Caco-2 (cell line): ENCODE data around the gene HDHD2. TPM values are rescaled to one million over a fixed set of nuclear protein-coding genes. Genes with fewer than 3 reads are reported as not detected.

ENCODE experiments used
- BruUV-seq: library from RNA; stranded (reverse); fragments of 400-500 nt; replicated peaks from 2 replicates; lab custom pipeline; 2021; lab: Mats Ljungman, UMichigan
- CTCF ChIA-PET: fragments of 300-600 bp; sonication (Branson Sonifier 250); formaldehyde crosslinking; loops from one replicate; lab custom pipeline; 2022; ENCODE audit warnings: antibody characterized with exemption; lab: Charles Lee
- POLR2A ChIA-PET: fragments of 300-600 bp; sonication (Branson Sonifier 250); formaldehyde crosslinking; loops from one replicate; lab custom pipeline; 2022; ENCODE audit warnings: antibody characterized with exemption; lab: Charles Lee
- DNase-seq, 2 experiments: peaks; one replicate each; pipeline versions ENCODE4 v3.0.0 to v3.0.0-alpha.2; 2020 to 2022
- H3K27me3 ChIP-seq: replicated peaks from 2 replicates; pipeline ENCODE4 v1.6.0; 2011; ENCODE audit warnings: low read length; ENCODE audit not compliant: control insufficient read depth, insufficient read depth
- H3K36me3 ChIP-seq: 2 replicates; pipeline ENCODE4 v1.5.1; 2011; ENCODE audit warnings: low read length; ENCODE audit not compliant: control insufficient read depth, insufficient read depth
- H3K4me1 ChIP-seq: fragments of 250-450 bp; sonication (Bioruptor Pico); 2 replicates; pipeline ENCODE4 v1.5.1; 2020; ENCODE audit warnings: mild to moderate bottlenecking
- H3K4me3 ChIP-seq: 2 replicates; pipeline ENCODE4 v1.5.1; 2011; ENCODE audit warnings: low read depth, mild to moderate bottlenecking, control low read depth, low read length
- H3K9me3 ChIP-seq: fragments of 250-450 bp; sonication (Bioruptor Pico); 2 replicates; pipeline ENCODE4 v1.5.1; 2020; ENCODE audit warnings: mild to moderate bottlenecking, moderate library complexity
- H3K27ac Mint-ChIP-seq: one replicate; pipeline ENCODE4 v1.8.0; 2022; ENCODE audit warnings: mixed read lengths; ENCODE audit not compliant: unreplicated experiment
- H3K27me3 Mint-ChIP-seq: one replicate; pipeline ENCODE4 v1.8.0; 2022; ENCODE audit warnings: mixed read lengths; ENCODE audit not compliant: insufficient read depth, unreplicated experiment
- H3K36me3 Mint-ChIP-seq: one replicate; pipeline ENCODE4 v1.8.0; 2022; ENCODE audit warnings: mild to moderate bottlenecking, mixed read lengths; ENCODE audit not compliant: insufficient read depth, unreplicated experiment
- H3K4me1 Mint-ChIP-seq: one replicate; pipeline ENCODE4 v1.8.0; 2022; ENCODE audit warnings: low read depth, mixed read lengths; ENCODE audit not compliant: unreplicated experiment
- H3K4me3 Mint-ChIP-seq: one replicate; pipeline ENCODE4 v1.8.0; 2022; ENCODE audit warnings: mild to moderate bottlenecking, moderate library complexity, mixed read lengths; ENCODE audit not compliant: unreplicated experiment
- H3K9me3 Mint-ChIP-seq: one replicate; pipeline ENCODE4 v1.8.0; 2022; ENCODE audit warnings: mixed read lengths; ENCODE audit not compliant: unreplicated experiment
- CTCF ChIP-seq, 2 experiments: fragments of 200-600 bp in 1 of 2; IDR thresholded peaks; 1 replicate in 1 of 2; 2 replicates in 1 of 2; pipeline versions ENCODE4 v1.5.1 to v1.8.0; 2011 to 2022; ENCODE audit warnings: antibody characterized with exemption in 1 of 2, control low read depth in 1 of 2, inconsistent platforms in 1 of 2, low read depth in 1 of 2, low read length in 1 of 2, mild to moderate bottlenecking in 1 of 2, moderate library complexity in 1 of 2; ENCODE audit not compliant: insufficient read depth in 1 of 2, severe bottlenecking in 1 of 2, unreplicated experiment in 1 of 2
- intact Hi-C: fragments of 100-400 bp; cut with micrococcal nuclease; formaldehyde crosslinking; loops from one replicate; pipeline ENCODE4 v1.10.0; 2022; ENCODE audit not compliant: unreplicated experiment
- total RNA-seq: library from RNA; stranded (reverse); gene quantifications from 2 replicates; pipeline ENCODE4 v1.2.3, GENCODE V29; 2022

HDHD2 gene
- total RNA-seq, 1 experiment from 2014 or later: 14.7 TPM

GRCh38 chr18:47115205-47115604, 35.1 kb downstream of the HDHD2 start:
- H3K4me1 Mint-ChIP-seq: no peaks in the 10 kb centered on the region
- CTCF ChIA-PET: no interaction called here
- POLR2A ChIA-PET: no interaction called here

GRCh38 chr18:47113796-47114540, 36.3 kb downstream of the HDHD2 start:
- Mint-ChIP-seq H3K36me3 (no peaks in the 10 kb centered on the region), H3K27me3 (no peaks in the 10 kb centered on the region), H3K4me3 (no peak overlapping the region), H3K27ac (no peak overlapping the region), H3K4me1 (no peaks in the 10 kb centered on the region), H3K9me3 (no peaks in the 10 kb centered on the region)
- no peaks in the 10 kb centered on the region for H3K9me3 ChIP-seq
- intact Hi-C loops: no loop called here
- no peaks in the 10 kb centered on the region for H3K4me1 ChIP-seq
- TF ChIP-seq CTCF (IDR thresholded peaks at IDR 0.05; ENCODE audit: insufficient read depth in 1 of 2, low read depth in 1 of 2, low read length in 1 of 2, severe bottlenecking in 1 of 2, unreplicated experiment in 1 of 2): no peak
- no peak overlapping the region for H3K4me3 ChIP-seq
- no TSS peak for BruUV-seq
- H3K36me3 ChIP-seq: no peaks in the 10 kb centered on the region
- H3K27me3 ChIP-seq: no peaks in the 10 kb centered on the region
- POLR2A ChIA-PET: no interaction called here
- no peak for DNase-seq
- CTCF ChIA-PET: no interaction called here

More at GRCh38 chr18:47115205-47115604, 35.1 kb downstream of the HDHD2 start:
- intact Hi-C loops: no loop called here
- Mint-ChIP-seq H3K9me3 (no peaks in the 10 kb centered on the region), H3K27me3 (no peaks in the 10 kb centered on the region), H3K36me3 (no peaks in the 10 kb centered on the region), H3K27ac (no peak overlapping the region), H3K4me3 (no peak overlapping the region)
- no peaks in the 10 kb centered on the region for H3K9me3 ChIP-seq
- no peaks in the 10 kb centered on the region for H3K27me3 ChIP-seq
- TF ChIP-seq CTCF (IDR thresholded peaks at IDR 0.05; ENCODE audit: insufficient read depth in 1 of 2, low read depth in 1 of 2, low read length in 1 of 2, severe bottlenecking in 1 of 2, unreplicated experiment in 1 of 2): no peak
- no peak overlapping the region for H3K4me3 ChIP-seq
- BruUV-seq: no TSS peak
- DNase-seq: no peak
- H3K4me1 ChIP-seq: no peaks in the 10 kb centered on the region
- no peaks in the 10 kb centered on the region for H3K36me3 ChIP-seq

- Histone ChIP-seq H3K4me1 (no peaks in the 10 kb centered on the region), H3K4me3 (no peak overlapping the region), H3K36me3 (no peaks in the 10 kb centered on the region), H3K27me3 (no peaks in the 10 kb centered on the region), H3K9me3 (no peaks in the 10 kb centered on the region)
- intact Hi-C loops: no loop called here
- ChIA-PET POLR2A (no interaction called here), CTCF (no interaction called here)
- Mint-ChIP-seq H3K4me3 (no peak overlapping the region), H3K27ac (no peak overlapping the region), H3K9me3 (no peaks in the 10 kb centered on the region), H3K27me3 (no peaks in the 10 kb centered on the region), H3K36me3 (no peaks in the 10 kb centered on the region), H3K4me1 (no peaks in the 10 kb centered on the region)
- no TSS peak for BruUV-seq
- TF ChIP-seq CTCF (IDR thresholded peaks at IDR 0.05; ENCODE audit: insufficient read depth in 1 of 2, low read depth in 1 of 2, low read length in 1 of 2, severe bottlenecking in 1 of 2, unreplicated experiment in 1 of 2): no peak
- DNase-seq: no peak
Measured at GRCh38 chr18:47110492-47111274, 39.6 kb downstream of the HDHD2 start.
